ENCODE results near the gene AJUBA.

The AJUBA gene

DNA sequence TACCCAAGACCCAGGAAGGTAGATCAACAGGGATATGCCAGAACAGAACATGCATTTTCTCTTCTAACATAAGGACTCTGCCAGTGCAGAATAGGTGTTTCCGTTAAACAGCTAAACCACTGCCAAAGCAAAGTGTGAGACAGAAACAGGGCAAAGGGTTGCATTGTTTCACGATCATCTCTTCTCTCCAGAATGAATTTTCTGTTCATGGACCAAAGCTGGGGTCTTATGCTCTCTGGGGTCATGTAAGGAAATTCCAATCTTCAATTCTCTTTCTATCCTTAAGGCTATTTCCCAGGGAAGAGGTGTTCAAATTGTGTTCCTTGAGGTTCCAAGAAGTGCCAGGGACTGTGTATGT, 41.4 kb upstream of the AJUBA start:
- Histone ChIP-seq H3K36me3 (peaks cover 6 to 43% (median 18%) of the 10 kb centered on the region in 3 donors), H3K9me3 (no peaks in the 10 kb centered on the region), H3K27ac (no peak overlapping the region), H3K4me3 (no peak overlapping the region), H3K27me3 (no peaks in the 10 kb centered on the region), H3K4me1 (no peaks in the 10 kb centered on the region)
- no peak for DNase-seq
- TF ChIP-seq, protein P1, sequence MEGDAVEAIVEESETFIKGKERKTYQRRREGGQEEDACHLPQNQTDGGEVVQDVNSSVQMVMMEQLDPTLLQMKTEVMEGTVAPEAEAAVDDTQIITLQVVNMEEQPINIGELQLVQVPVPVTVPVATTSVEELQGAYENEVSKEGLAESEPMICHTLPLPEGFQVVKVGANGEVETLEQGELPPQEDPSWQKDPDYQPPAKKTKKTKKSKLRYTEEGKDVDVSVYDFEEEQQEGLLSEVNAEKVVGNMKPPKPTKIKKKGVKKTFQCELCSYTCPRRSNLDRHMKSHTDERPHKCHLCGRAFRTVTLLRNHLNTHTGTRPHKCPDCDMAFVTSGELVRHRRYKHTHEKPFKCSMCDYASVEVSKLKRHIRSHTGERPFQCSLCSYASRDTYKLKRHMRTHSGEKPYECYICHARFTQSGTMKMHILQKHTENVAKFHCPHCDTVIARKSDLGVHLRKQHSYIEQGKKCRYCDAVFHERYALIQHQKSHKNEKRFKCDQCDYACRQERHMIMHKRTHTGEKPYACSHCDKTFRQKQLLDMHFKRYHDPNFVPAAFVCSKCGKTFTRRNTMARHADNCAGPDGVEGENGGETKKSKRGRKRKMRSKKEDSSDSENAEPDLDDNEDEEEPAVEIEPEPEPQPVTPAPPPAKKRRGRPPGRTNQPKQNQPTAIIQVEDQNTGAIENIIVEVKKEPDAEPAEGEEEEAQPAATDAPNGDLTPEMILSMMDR (IDR thresholded peaks at IDR 0.05): no peak
- intact Hi-C loops (cut with DNase I; ENCODE audit: low total_unique reads): no loop called here

DNA sequence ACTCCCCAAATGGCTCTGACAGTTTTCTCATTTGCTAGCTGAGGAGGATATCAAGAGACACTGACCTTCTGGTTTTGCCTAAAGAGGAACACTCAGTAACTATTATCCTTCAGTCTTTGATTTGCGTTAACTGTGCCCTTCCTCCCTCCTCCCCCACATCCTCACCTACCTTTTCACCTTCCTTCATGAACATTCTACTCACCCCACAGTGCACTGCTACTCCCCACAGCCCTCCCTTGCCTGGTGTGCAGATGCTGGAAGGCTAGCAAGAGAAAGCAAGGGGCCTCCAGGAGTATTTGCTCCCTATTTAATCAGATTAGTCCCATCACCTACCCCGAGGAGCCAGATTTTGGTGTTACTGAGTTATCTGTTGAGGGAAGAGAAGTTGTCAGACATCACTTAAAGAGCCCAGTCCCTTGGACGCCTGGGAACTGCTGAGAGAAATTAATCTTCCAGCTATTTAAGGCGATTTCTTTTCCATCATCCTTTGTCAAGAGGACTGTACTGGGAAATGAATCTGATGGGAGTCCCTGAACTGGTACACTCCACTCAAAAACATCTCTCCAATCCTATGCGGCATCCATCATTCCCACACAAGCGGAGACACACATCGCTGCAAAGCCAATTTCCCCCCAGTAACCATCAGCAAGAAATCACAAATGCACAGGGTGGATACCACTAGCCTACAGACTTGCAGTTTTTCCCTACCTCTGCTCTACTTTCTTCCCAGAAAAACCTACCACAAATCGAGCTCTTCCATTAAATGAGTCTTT, 40.9 kb upstream of the AJUBA start:
- Histone ChIP-seq H3K4me1 (no peaks in the 10 kb centered on the region), H3K4me3 (no peak overlapping the region), H3K9me3 (no peaks in the 10 kb centered on the region), H3K27me3 (no peaks in the 10 kb centered on the region), H3K27ac (no peak overlapping the region), H3K36me3 (peaks cover 6 to 38% (median 18%) of the 10 kb centered on the region in 3 donors)
- no peak for DNase-seq
- intact Hi-C loops (cut with DNase I; ENCODE audit: low total_unique reads): no loop called here
- TF ChIP-seq, protein P1 (IDR thresholded peaks at IDR 0.05): no peak

DNA sequence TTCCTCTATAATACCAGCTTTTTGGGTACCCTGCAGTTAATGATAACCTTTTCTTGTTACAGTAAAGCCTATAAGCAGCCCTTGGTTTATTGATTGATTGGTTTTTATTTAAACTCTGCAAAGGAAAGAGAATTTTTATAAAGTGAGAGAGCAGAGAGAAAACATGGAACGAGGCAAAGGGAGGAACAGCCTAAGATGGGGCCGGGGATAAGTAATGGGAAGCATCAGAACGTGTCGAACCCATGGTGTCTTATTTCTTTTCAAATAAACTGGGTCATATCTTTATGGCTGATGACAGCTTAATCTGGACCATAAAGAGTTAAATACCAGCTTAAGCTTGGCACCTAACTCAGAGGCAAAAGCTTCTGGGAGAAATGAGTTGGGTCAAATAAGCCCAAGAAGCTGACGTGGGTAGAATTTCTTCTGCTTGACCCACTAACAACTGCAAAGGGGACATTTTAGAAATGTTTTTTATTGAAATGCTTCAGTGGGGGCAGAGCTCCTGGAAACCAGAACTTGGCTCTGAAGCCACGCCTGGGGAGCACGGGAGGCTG, 39.6 kb upstream of the AJUBA start:
- H3K36me3 ChIP-seq: peaks cover 6 to 29% (median 18%) of the 10 kb centered on the region in 3 donors
- TF ChIP-seq, protein P1 (IDR thresholded peaks at IDR 0.05): no peak
- intact Hi-C loops (cut with DNase I; ENCODE audit: low total_unique reads): no loop called here
- H3K4me1 ChIP-seq: no peaks in the 10 kb centered on the region
- DNase-seq: no peak
- no peaks in the 10 kb centered on the region for H3K27me3 ChIP-seq
- no peak overlapping the region for H3K4me3 ChIP-seq
- no peak overlapping the region for H3K27ac ChIP-seq
- no peaks in the 10 kb centered on the region for H3K9me3 ChIP-seq

DNA sequence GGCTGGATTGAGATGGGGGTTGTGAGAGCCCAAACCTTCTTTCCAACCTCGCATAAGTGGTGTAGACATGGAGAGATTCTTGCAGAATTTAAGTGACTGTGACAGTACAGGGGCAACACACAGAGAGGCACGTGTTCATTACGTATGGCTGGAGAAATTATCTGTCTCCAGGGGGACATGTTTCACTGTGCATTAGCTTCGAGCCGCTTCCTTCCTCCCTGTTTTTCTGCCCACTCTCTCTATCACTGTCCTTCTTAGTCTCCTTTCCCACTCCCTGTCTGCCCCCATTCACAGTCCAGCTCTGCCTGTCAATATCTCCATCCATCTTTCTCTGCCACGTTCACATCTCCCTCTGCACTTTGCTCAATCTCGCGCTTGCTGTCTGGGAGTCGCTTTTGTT, 39.1 kb upstream of the AJUBA start:
- Histone ChIP-seq H3K9me3 (no peaks in the 10 kb centered on the region), H3K4me1 (no peaks in the 10 kb centered on the region), H3K4me3 (no peak overlapping the region), H3K27ac (no peak overlapping the region), H3K27me3 (no peaks in the 10 kb centered on the region), H3K36me3 (peaks cover 6 to 25% (median 12%) of the 10 kb centered on the region in 3 donors)
- TF ChIP-seq, protein P1 (IDR thresholded peaks at IDR 0.05): no peak
- DNase-seq: no peak
- intact Hi-C loops (cut with DNase I; ENCODE audit: low total_unique reads): no loop called here

DNA sequence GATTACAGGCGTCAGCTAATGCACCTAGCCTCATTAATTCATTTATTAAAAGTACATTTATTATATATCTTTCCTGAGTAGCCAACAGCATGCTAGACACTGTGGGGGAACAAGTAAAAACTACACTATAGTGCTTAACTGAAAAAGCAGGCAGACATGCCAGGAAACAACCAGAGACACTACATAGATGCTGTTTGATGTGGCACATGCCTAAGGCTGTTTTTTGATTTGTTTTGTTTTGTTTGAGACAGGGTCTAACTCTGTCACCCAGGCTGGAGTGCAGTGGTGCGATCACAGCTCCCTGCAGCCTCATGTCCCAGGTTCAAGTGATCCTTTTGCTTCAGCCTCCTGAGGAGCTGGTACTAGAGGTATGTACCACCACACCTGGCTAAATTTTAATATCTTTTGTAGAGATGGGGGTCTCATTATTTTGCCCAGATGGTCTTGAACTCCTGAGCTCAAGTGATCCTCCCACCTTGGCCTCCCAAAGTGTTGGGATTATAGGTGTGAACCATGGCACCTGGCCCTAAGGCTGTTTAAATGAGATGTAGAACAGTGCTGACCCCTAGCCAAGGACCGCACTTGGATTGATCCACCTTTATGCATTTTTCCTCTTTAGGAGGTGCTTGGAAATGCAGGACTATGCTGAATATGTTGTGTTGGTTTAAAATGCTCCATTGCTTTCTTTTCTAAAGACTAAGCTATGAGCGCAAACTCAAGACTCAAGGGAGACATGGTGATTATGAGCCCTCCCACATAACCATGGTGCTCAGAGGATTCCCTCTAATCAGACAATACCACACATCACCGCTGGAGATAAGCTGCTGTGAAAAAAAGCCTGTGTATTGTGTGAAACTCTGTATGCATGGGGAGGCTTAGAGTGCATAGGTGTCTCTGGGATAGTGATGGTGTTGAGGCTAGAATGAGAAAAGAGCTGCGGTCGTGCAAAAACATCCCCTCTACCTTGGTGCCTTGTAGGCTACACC, 38.1 kb upstream of the AJUBA start:
- Histone ChIP-seq H3K27ac (no peak overlapping the region), H3K4me1 (no peaks in the 10 kb centered on the region), H3K36me3 (peaks cover 2 to 16% (median 6%) of the 10 kb centered on the region in 3 donors), H3K9me3 (no peaks in the 10 kb centered on the region), H3K27me3 (no peaks in the 10 kb centered on the region), H3K4me3 (no peak overlapping the region)
- DNase-seq: no peak
- TF ChIP-seq, protein P1 (IDR thresholded peaks at IDR 0.05): no peak
- intact Hi-C loops (cut with DNase I; ENCODE audit: low total_unique reads): no loop called here

All from tibial artery (tissue), 4 donors.